OCI-LY7 (cell line): Measurements from ENCODE around the gene FKBP1A.

Source experiments
- EZH2phosphoT487 ChIP-seq: fragments of 200-600 bp; sonication (generic); IDR thresholded peaks from 2 replicates; pipeline ENCODE4 v1.6.1; 2018; ENCODE audit warnings: low read depth, borderline replicate concordance, mild to moderate bottlenecking, mixed run types, antibody characterized with exemption, low read length, moderate library complexity, mixed read lengths
- TF ChIP-seq, protein P1 (sequence below): fragments of 200-600 bp; sonication (generic); conservative IDR thresholded peaks from 2 replicates; pipeline ENCODE4 v1.5.1; 2014; ENCODE audit warnings: mild to moderate bottlenecking, antibody characterized with exemption, low read length, moderate library complexity, mixed read lengths

DNA sequence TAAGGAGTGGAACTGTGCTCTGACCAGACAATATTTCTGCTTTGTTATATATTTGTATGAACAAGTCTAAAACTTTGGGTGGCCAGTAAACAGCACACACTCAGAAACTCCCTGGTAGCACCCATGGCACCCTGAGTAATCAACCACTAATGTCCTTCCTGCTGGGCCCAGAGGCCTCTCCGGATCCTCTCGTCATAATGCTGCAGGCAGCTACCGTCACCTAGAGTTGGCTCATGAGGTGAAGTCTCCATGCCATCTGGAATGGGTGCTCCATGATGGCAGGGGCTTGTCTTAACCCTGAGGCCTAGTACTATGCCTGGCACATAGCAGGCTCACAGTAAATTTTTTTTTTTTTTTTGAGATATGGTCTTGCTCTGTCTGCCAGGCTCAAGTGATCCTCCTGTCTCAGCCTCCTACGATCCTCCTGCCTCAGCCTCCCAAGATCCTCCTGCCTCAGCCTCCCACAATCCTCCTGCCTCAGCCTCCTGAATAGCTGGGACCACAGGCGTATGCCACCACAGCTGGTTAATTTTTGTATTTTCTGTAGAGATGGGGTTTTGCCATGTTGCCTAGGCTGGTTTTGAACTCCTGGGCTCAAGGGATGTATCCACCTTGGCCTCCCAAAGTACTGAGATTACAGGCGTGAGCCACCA, 60.9 kb downstream of the FKBP1A start:
- TF ChIP-seq, protein P1, sequence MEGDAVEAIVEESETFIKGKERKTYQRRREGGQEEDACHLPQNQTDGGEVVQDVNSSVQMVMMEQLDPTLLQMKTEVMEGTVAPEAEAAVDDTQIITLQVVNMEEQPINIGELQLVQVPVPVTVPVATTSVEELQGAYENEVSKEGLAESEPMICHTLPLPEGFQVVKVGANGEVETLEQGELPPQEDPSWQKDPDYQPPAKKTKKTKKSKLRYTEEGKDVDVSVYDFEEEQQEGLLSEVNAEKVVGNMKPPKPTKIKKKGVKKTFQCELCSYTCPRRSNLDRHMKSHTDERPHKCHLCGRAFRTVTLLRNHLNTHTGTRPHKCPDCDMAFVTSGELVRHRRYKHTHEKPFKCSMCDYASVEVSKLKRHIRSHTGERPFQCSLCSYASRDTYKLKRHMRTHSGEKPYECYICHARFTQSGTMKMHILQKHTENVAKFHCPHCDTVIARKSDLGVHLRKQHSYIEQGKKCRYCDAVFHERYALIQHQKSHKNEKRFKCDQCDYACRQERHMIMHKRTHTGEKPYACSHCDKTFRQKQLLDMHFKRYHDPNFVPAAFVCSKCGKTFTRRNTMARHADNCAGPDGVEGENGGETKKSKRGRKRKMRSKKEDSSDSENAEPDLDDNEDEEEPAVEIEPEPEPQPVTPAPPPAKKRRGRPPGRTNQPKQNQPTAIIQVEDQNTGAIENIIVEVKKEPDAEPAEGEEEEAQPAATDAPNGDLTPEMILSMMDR: no peak
- no peak for TF ChIP-seq EZH2phosphoT487
